Activated CD8-positive, alpha-beta memory T cell treated with anti-CD3 and anti-CD28 coated beads for 48 hours (primary cell): ENCODE results near the gene NPR2.

Experiments
- DNase-seq, 3 experiments: peaks; one replicate each; pipeline ENCODE4 v3.0.0-alpha.2; 2020; ENCODE audit warnings: low read depth in 2 of 3, low spot score in 2 of 3

NPR2 gene

DNA sequence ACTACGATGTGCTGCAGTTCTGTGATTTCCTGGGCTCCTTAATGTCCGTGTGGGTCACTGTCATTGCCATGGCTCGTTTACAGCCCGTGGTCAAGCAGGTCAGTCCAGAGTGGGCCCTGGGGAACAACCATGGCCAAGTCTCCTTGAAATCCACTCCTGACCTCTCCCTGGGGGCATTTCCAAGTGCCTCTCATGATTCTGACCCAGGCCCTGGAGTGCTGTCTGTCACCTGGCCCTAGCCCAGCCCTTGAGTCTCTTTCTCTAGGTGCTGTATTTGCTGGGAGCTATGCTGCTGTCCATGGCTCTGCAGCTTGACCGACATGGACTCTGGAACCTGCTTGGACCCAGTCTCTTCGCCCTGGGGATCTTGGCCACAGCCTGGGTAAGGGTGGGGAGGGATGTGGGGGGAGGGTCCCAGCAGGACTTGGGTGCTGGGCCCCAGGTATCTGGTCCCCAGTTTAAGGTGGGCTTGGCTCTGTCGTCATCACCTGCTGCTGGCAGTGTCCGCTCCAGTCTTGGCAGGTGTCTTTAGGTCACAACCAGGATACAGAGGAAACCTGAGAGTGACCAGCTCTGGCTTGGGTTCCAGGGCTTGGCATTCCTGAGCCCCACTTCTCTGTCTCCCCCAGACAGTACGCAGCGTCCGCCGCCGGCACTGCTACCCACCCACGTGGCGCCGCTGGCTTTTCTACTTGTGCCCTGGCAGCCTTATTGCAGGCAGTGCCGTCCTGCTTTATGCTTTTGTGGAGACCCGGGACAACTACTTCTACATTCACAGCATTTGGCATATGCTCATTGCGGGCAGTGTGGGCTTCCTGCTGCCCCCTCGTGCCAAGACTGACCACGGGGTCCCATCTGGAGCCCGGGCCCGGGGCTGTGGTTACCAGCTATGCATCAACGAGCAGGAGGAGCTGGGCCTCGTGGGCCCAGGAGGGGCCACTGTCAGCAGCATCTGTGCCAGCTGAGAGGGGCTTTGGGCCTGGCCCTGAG is 61.8 kb downstream of the NPR2 start:
- no peak for DNase-seq

DNA sequence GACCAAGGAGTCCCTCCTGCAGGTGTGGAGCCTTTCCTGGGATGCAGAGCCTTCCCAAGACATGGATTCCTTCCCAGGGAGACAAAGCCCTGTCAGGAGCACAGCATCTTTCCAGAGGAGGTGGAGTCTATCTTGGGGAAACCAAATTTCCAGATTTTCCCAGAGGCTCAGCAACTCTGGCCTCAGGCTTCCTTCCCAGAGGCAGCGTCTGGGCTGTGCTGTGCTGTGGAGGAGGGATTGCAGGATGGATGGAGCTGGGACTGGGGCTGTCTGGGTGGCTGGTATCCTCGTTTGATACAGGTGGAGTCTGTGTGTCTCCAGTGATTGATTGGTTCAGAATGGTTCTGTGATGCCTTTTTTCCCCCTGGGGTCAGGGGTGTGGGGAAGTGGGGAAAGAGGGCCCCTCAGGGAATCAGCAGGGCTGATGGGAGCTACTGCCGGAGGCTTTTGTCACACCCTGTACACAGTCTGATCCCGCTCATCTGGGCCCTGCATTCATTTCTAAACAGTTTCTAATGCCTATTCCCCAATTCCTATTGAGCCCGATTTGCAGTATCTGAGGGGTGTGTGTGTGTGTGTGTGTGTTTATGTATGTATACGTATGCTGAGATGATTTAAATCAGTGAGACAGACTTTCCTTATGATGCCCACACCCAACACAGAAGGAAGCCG is 62.8 kb downstream of the NPR2 start:
- no peak for DNase-seq

DNA sequence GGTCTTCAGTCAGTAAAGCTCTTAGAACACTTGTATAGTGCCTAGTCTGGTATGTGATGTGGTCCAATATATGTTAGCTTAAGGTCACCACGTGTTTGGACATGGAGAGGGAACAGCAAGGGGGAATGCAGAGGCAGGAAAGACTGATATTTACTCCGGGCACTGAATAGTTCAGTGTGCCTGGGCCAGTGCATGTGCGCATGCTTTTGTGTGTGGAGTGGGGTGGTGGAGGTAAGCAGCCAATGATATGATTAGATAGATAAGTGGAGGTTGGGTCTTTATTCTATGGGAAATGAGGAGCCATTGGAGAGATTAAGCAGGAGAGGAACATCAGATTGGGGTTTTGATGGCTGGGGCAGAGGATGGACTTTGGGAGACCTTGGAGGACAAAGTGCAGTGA is 64.8 kb downstream of the NPR2 start:
- no peak for DNase-seq

DNA sequence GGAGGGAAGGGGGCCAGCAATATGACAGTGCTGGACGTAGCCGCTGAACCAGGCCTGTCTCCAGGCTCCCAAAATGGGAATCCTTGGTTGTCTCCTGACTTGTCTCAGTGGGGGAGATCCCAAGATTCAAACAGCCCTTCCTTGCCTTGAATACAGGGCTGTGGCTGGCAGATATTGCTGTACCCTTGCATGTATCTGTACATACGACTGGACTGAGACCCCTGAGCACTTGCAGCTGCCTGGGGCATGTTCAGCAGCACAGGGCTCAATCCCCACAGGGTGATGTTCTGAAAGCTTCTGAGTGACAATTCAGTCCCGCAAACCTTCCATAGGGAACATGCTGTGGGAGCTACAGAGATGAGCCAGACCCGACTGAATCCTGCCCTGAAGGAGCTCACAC is 65.5 kb downstream of the NPR2 start:
- no peak for DNase-seq

DNA sequence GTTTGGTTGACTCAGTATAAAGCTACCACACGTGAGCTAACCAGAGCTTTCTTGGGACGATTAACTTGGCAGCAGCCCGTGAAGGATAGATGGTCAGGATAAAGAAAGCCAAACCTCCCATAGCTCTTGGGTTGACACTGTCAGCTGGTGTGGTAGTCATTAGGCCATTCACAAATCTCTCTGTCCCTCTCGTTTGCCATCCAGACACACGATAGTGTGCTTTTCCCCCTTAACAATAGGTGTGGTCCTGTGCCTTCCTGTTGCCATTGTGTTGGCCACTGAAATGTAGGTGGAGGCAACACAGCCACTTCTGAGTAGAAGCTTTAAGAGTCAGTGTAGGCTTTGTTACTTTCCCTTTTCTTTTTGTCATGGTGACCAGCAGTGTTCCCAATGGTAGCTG is 67.1 kb downstream of the NPR2 start:
- DNase-seq = no peak
